Suprapubic skin (tissue), 4 donors: ENCODE measurements around the gene DVL1. TPM values are rescaled to one million over a fixed set of nuclear protein-coding genes. Genes with fewer than 3 reads are reported as not detected.
A peak's percentile ranks its signal among the peaks of the same experiment; 100 is the strongest.

Experiments
- DNase-seq, 2 donors: peaks; one replicate each; pipeline ENCODE4 v3.0.0-alpha.2; 2019; ENCODE audit warnings: low spot score in 2 of 2
- H3K27ac ChIP-seq: fragments of 200-600 bp; sonication (generic); one replicate; pipeline ENCODE4 v1.5.1; 2019
- H3K27me3 ChIP-seq: fragments of 200-600 bp; sonication (generic); one replicate; pipeline ENCODE4 v1.5.1; 2019
- H3K36me3 ChIP-seq: fragments of 200-600 bp; sonication (generic); one replicate; pipeline ENCODE4 v1.5.1; 2019
- H3K4me1 ChIP-seq: fragments of 200-600 bp; sonication (generic); one replicate; pipeline ENCODE4 v1.5.1; 2019
- H3K4me3 ChIP-seq: fragments of 200-600 bp; sonication (generic); one replicate; pipeline ENCODE4 v1.5.1; 2019; ENCODE audit warnings: mild to moderate bottlenecking
- H3K9me3 ChIP-seq: fragments of 200-600 bp; sonication (generic); one replicate; pipeline ENCODE4 v1.5.1; 2019
- EP300 ChIP-seq: sonication (generic); formaldehyde crosslinking; IDR thresholded peaks from one replicate; pipeline ENCODE4 v1.6.1; 2017; ENCODE audit warnings: antibody characterized with exemption
- POLR2A ChIP-seq, 2 donors: fragments of 450-650 bp; IDR thresholded peaks; one replicate each; pipeline ENCODE4 v1.6.1; 2017; ENCODE audit warnings: antibody characterized with exemption in 2 of 2, mild to moderate bottlenecking in 2 of 2, moderate library complexity in 2 of 2
- POLR2AphosphoS5 ChIP-seq, 3 donors: sonication (generic); formaldehyde crosslinking; IDR thresholded peaks; one replicate each; pipeline ENCODE4 v1.6.1; 2017; ENCODE audit warnings: antibody characterized with exemption in 3 of 3
- WGBS: methylation state at CpG from one replicate; pipeline ENCODE4 v1.1.5; 2018; 5-methylcytosine and 5-hydroxymethylcytosine counted together
- total RNA-seq, 4 donors: library from RNA; depleted of rRNA; stranded (reverse); fragments of >200 nt; gene quantifications; one replicate each; pipeline ENCODE4 v1.1.0, GENCODE V29; 2016
- TF ChIP-seq, protein P1 (sequence below), 2 donors: fragments of 200-600 bp in 1 of 2; fragments of 450-650 bp in 1 of 2; sonication (generic) in 1 of 2; IDR thresholded peaks; one replicate each; pipeline ENCODE4 v1.5.1; 2016 to 2019; ENCODE audit warnings: antibody characterized with exemption in 2 of 2, mild to moderate bottlenecking in 1 of 2, moderate library complexity in 1 of 2

Gene DVL1
- total RNA-seq, 4 donors from 2014 or later, result 99.4 to 151 (median 106) TPM

DNA sequence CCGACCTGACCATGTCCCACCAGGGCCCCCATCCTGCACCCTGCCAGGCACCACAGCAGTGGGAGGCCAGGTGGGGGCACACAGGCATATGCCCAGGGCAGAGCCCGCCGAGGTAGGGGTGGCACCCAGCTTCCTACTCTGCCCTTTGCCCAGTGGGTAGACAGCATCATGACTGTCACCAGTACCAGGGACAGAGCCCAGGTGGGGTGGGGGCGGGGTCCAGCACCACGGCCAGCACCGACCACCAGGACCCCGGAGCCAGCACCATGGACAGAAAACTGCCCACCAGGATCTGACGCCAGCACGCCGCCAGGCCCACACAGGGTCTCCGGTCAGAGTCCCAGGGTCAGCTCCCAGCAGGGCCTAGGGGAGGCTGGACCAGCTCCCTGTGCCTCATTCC lies 14.4 kb downstream of the DVL1 start:
- no peak for DNase-seq
- 100% methylated on average over 1 of the region's 11 CpGs for WGBS
- Histone ChIP-seq H3K27me3 (no peaks in the 10 kb centered on the region), H3K4me3 (no peak overlapping the region), H3K36me3 (peaks cover 46% of the 10 kb centered on the region), H3K27ac (no peak overlapping the region), H3K9me3 (no peaks in the 10 kb centered on the region), H3K4me1 (peaks cover 40% of the 10 kb centered on the region)
- no peak for TF ChIP-seq POLR2AphosphoS5 (IDR thresholded peaks at IDR 0.05)
- TF ChIP-seq POLR2A (IDR thresholded peaks at IDR 0.05), result no peak
- no peak for TF ChIP-seq EP300
- TF ChIP-seq, protein P1, sequence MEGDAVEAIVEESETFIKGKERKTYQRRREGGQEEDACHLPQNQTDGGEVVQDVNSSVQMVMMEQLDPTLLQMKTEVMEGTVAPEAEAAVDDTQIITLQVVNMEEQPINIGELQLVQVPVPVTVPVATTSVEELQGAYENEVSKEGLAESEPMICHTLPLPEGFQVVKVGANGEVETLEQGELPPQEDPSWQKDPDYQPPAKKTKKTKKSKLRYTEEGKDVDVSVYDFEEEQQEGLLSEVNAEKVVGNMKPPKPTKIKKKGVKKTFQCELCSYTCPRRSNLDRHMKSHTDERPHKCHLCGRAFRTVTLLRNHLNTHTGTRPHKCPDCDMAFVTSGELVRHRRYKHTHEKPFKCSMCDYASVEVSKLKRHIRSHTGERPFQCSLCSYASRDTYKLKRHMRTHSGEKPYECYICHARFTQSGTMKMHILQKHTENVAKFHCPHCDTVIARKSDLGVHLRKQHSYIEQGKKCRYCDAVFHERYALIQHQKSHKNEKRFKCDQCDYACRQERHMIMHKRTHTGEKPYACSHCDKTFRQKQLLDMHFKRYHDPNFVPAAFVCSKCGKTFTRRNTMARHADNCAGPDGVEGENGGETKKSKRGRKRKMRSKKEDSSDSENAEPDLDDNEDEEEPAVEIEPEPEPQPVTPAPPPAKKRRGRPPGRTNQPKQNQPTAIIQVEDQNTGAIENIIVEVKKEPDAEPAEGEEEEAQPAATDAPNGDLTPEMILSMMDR (IDR thresholded peaks at IDR 0.05), result no peak

DNA sequence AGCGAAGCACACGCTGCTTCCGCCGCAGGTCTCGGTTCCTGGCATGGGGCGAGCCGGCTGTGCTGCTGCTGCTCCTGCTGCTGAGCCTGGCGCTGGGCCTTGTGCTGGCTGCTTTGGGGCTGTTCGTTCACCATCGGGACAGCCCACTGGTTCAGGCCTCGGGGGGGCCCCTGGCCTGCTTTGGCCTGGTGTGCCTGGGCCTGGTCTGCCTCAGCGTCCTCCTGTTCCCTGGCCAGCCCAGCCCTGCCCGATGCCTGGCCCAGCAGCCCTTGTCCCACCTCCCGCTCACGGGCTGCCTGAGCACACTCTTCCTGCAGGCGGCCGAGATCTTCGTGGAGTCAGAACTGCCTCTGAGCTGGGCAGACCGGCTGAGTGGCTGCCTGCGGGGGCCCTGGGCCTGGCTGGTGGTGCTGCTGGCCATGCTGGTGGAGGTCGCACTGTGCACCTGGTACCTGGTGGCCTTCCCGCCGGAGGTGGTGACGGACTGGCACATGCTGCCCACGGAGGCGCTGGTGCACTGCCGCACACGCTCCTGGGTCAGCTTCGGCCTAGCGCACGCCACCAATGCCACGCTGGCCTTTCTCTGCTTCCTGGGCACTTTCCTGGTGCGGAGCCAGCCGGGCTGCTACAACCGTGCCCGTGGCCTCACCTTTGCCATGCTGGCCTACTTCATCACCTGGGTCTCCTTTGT lies 15.5 kb downstream of the DVL1 start:
- no peak overlapping the region for H3K4me3 ChIP-seq
- H3K9me3 ChIP-seq, result no peaks in the 10 kb centered on the region
- peaks cover 40% of the 10 kb centered on the region for H3K4me1 ChIP-seq
- WGBS, result 94% methylated on average over 16 of the region's 36 CpGs
- DNase-seq, result no peak
- H3K36me3 ChIP-seq, result peaks cover 34% of the 10 kb centered on the region
- TF ChIP-seq, protein P1 (IDR thresholded peaks at IDR 0.05), result no peak
- TF ChIP-seq POLR2AphosphoS5 (IDR thresholded peaks at IDR 0.05) (no peak), EP300 (no peak), POLR2A (IDR thresholded peaks at IDR 0.05) (no peak)
- no peak overlapping the region for H3K27ac ChIP-seq
- H3K27me3 ChIP-seq, result no peaks in the 10 kb centered on the region

DNA sequence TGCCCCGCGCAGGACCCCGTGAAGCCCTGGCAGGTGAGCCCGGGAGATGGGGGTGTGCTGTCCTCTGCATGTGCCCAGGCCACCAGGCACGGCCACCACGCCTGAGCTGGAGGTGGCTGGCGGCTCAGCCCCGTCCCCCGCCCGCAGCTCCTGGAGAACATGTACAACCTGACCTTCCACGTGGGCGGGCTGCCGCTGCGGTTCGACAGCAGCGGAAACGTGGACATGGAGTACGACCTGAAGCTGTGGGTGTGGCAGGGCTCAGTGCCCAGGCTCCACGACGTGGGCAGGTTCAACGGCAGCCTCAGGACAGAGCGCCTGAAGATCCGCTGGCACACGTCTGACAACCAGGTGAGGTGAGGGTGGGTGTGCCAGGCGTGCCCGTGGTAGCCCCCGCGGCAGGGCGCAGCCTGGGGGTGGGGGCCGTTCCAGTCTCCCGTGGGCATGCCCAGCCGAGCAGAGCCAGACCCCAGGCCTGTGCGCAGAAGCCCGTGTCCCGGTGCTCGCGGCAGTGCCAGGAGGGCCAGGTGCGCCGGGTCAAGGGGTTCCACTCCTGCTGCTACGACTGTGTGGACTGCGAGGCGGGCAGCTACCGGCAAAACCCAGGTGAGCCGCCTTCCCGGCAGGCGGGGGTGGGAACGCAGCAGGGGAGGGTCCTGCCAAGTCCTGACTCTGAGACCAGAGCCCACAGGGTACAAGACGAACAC lies 16.3 kb downstream of the DVL1 start:
- peaks cover 32% of the 10 kb centered on the region for H3K36me3 ChIP-seq
- H3K27ac ChIP-seq, result no peak overlapping the region
- no peaks in the 10 kb centered on the region for H3K9me3 ChIP-seq
- peak overlapping the region; percentile 27 for H3K4me3 ChIP-seq
- TF ChIP-seq EP300 (no peak), POLR2AphosphoS5 (IDR thresholded peaks at IDR 0.05) (peak in 1 of 3 donors; percentile 76), POLR2A (IDR thresholded peaks at IDR 0.05) (no peak)
- H3K27me3 ChIP-seq, result no peaks in the 10 kb centered on the region
- H3K4me1 ChIP-seq, result peaks cover 40% of the 10 kb centered on the region
- no peak for DNase-seq
- 33% methylated on average over 22 of the region's 48 CpGs for WGBS

DNA sequence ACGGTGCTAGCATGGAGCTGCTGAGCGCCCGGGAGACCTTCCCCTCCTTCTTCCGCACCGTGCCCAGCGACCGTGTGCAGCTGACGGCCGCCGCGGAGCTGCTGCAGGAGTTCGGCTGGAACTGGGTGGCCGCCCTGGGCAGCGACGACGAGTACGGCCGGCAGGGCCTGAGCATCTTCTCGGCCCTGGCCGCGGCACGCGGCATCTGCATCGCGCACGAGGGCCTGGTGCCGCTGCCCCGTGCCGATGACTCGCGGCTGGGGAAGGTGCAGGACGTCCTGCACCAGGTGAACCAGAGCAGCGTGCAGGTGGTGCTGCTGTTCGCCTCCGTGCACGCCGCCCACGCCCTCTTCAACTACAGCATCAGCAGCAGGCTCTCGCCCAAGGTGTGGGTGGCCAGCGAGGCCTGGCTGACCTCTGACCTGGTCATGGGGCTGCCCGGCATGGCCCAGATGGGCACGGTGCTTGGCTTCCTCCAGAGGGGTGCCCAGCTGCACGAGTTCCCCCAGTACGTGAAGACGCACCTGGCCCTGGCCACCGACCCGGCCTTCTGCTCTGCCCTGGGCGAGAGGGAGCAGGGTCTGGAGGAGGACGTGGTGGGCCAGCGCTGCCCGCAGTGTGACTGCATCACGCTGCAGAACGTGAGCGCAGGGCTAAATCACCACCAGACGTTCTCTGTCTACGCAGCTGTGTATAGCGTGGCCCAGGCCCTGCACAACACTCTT lies 17.0 kb downstream of the DVL1 start:
- Histone ChIP-seq H3K27ac (no peak overlapping the region), H3K4me3 (peak overlapping the region; percentile 27), H3K4me1 (peaks cover 40% of the 10 kb centered on the region), H3K27me3 (no peaks in the 10 kb centered on the region), H3K36me3 (peaks cover 33% of the 10 kb centered on the region), H3K9me3 (no peaks in the 10 kb centered on the region)
- TF ChIP-seq EP300 (no peak), POLR2AphosphoS5 (IDR thresholded peaks at IDR 0.05) (no peak), POLR2A (IDR thresholded peaks at IDR 0.05) (no peak)
- TF ChIP-seq, protein P1 (IDR thresholded peaks at IDR 0.05), result no peak
- DNase-seq, result no peak
- WGBS, result 66% methylated on average over 32 of the region's 57 CpGs

DNA sequence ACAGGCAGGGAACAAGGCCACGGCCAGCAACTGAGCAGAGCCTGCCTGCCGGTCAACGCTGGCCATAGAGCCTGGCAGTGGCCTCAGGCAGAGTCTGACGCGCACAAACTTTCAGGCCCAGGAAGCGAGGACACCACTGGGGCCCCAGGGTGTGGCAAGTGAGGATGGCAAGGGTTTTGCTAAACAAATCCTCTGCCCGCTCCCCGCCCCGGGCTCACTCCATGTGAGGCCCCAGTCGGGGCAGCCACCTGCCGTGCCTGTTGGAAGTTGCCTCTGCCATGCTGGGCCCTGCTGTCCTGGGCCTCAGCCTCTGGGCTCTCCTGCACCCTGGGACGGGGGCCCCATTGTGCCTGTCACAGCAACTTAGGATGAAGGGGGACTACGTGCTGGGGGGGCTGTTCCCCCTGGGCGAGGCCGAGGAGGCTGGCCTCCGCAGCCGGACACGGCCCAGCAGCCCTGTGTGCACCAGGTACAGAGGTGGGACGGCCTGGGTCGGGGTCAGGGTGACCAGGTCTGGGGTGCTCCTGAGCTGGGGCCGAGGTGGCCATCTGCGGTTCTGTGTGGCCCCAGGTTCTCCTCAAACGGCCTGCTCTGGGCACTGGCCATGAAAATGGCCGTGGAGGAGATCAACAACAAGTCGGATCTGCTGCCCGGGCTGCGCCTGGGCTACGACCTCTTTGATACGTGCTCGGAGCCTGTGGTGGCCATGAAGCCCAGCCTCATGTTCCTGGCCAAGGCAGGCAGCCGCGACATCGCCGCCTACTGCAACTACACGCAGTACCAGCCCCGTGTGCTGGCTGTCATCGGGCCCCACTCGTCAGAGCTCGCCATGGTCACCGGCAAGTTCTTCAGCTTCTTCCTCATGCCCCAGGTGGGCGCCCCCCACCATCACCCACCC lies 17.9 kb downstream of the DVL1 start, which contains the start of gene TAS1R3:
Gene TAS1R3, plus strand, starts transcription at position 213 of the 898 bp plus-strand sequence. Its CDS starts 66 bp downstream, at position 279.
- Histone ChIP-seq H3K27ac (no peak within 1 kb of the TSS), H3K4me1 (peaks cover 46% of the 10 kb centered on the region), H3K4me3 (no peak within 1 kb of the TSS), H3K36me3 (peaks cover 29% of the 10 kb centered on the region), H3K27me3 (no peaks in the 10 kb centered on the region), H3K9me3 (no peaks in the 10 kb centered on the region)
- TF ChIP-seq POLR2AphosphoS5 (IDR thresholded peaks at IDR 0.05) (no peak), POLR2A (IDR thresholded peaks at IDR 0.05) (no peak), EP300 (no peak)
- TF ChIP-seq, protein P1 (IDR thresholded peaks at IDR 0.05), result no peak
- whole genome bisulfite sequencing, result 35% methylated on average over 17 of the region's 41 CpGs
- DNase-seq, result no peak
